Ishikawa (cell line): ENCODE measurements around the gene UBE2E3.

Experiments used
- CEBPB ChIP-seq: IDR thresholded peaks from 2 replicates; pipeline ENCODE4 v1.6.1; 2012
- CREB1 ChIP-seq: IDR thresholded peaks from 2 replicates; pipeline ENCODE4 v1.6.1; 2012; ENCODE audit warnings: low read depth
- EGR1 ChIP-seq: IDR thresholded peaks from 2 replicates; pipeline ENCODE4 v1.6.1; 2012
- EP300 ChIP-seq: IDR thresholded peaks from 2 replicates; pipeline ENCODE4 v1.6.1; 2012; ENCODE audit warnings: borderline replicate concordance
- FOXM1 ChIP-seq: IDR thresholded peaks from 2 replicates; pipeline ENCODE4 v1.6.1; 2012; ENCODE audit warnings: low read depth, borderline replicate concordance
- NFIC ChIP-seq: IDR thresholded peaks from 2 replicates; pipeline ENCODE4 v1.6.1; 2012
- RAD21 ChIP-seq: IDR thresholded peaks from 2 replicates; pipeline ENCODE4 v1.6.1; 2012; ENCODE audit warnings: low read depth
- TAF1 ChIP-seq: IDR thresholded peaks from 2 replicates; pipeline ENCODE4 v1.6.1; 2012; ENCODE audit warnings: low read depth, mild to moderate bottlenecking
- TCF12 ChIP-seq: IDR thresholded peaks from 2 replicates; pipeline ENCODE4 v1.6.1; 2012; ENCODE audit warnings: low read depth
- TEAD4 ChIP-seq: IDR thresholded peaks from 2 replicates; pipeline ENCODE4 v1.6.1; 2012
- YY1 ChIP-seq: IDR thresholded peaks from 2 replicates; pipeline ENCODE4 v1.6.1; 2012; ENCODE audit warnings: low read depth
- ZBTB7A ChIP-seq: IDR thresholded peaks from 2 replicates; pipeline ENCODE4 v1.6.1; 2012; ENCODE audit warnings: low read depth
- TF ChIP-seq, protein P1 (sequence below): IDR thresholded peaks from 2 replicates; pipeline ENCODE4 v1.6.1; 2012; ENCODE audit warnings: low read depth, mild to moderate bottlenecking
- TF ChIP-seq, protein P2 (sequence below): IDR thresholded peaks from 2 replicates; pipeline ENCODE4 v1.6.1; 2012
- TF ChIP-seq, protein P3 (sequence below): IDR thresholded peaks from 2 replicates; pipeline ENCODE4 v1.6.1; 2012

UBE2E3 gene

DNA sequence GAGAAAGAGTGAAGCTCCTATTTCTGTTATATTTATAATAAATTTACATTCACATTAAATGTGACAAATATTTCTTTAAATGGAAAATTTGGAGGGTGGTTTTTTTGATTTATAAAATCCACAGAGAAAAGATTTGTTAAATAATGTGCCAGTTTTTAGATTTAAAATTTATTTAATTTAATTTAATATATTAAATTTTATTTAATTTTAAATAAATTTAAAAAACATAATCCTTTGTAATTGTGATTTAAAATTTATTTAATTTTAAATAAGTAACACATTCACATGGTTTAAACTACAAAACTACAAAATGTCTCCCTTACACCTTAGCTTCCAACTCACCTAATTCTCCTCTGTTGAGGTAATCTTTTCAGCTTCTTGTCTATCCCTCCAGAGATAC is 123.3 kb downstream of the UBE2E3 start:
- TF ChIP-seq TEAD4 (no peak), CREB1 (no peak), ZBTB7A (no peak), EGR1 (no peak), YY1 (no peak), TAF1 (no peak), EP300 (no peak), RAD21 (no peak), TCF12 (no peak), CEBPB (no peak), FOXM1 (no peak)
- TF ChIP-seq, protein P1, sequence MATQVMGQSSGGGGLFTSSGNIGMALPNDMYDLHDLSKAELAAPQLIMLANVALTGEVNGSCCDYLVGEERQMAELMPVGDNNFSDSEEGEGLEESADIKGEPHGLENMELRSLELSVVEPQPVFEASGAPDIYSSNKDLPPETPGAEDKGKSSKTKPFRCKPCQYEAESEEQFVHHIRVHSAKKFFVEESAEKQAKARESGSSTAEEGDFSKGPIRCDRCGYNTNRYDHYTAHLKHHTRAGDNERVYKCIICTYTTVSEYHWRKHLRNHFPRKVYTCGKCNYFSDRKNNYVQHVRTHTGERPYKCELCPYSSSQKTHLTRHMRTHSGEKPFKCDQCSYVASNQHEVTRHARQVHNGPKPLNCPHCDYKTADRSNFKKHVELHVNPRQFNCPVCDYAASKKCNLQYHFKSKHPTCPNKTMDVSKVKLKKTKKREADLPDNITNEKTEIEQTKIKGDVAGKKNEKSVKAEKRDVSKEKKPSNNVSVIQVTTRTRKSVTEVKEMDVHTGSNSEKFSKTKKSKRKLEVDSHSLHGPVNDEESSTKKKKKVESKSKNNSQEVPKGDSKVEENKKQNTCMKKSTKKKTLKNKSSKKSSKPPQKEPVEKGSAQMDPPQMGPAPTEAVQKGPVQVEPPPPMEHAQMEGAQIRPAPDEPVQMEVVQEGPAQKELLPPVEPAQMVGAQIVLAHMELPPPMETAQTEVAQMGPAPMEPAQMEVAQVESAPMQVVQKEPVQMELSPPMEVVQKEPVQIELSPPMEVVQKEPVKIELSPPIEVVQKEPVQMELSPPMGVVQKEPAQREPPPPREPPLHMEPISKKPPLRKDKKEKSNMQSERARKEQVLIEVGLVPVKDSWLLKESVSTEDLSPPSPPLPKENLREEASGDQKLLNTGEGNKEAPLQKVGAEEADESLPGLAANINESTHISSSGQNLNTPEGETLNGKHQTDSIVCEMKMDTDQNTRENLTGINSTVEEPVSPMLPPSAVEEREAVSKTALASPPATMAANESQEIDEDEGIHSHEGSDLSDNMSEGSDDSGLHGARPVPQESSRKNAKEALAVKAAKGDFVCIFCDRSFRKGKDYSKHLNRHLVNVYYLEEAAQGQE, result no peak
- TF ChIP-seq, protein P2, sequence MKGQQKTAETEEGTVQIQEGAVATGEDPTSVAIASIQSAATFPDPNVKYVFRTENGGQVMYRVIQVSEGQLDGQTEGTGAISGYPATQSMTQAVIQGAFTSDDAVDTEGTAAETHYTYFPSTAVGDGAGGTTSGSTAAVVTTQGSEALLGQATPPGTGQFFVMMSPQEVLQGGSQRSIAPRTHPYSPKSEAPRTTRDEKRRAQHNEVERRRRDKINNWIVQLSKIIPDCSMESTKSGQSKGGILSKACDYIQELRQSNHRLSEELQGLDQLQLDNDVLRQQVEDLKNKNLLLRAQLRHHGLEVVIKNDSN, result no peak

DNA sequence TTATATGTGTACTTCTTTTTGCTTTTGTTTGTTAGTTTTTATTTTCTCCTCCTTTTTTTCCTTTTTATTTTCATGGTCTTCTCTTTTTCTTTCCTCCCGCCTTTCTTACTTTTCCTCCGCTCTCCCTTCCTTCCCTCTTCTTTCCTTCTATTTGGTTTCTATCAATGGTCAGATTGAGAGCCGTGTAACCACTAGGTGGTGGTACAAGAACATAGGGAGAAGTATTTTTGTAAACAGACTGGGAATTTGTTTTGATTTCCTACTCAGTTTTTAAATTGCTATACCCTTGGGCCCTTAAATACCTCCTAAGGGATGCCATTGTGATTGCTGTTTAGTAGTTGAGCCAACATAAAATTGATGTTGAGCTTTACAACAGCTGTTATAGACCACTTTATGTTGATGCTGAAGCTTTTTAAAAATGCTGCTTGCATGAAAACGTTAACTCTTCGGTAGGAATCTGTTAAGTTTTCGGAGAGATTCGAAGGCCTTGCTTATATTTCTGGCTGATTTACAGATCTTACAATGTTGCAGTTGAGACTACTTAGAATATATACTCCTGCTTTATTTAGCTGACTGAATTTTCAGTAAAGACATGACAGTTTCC is 124.2 kb downstream of the UBE2E3 start:
- TF ChIP-seq RAD21, result peak; percentile 84
- TF ChIP-seq, protein P2, result no peak

DNA sequence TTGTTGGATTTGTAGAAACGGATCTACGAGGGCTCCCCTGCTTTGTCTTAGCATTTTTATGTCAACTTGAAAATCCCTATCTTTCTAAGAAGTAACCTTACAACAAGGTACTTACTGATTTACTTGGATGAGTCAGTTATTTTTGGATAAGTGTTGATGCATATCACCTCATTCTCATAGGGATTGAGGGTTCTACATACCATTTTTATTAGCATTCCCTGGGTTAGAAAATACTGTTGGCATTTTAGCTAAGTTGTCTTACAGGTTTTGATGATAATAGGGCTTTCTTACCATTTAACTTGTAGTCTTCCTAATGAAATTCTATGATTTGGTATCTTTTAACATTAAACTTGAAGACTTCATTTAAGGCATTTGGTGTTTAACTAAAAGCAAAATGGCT is 125.2 kb downstream of the UBE2E3 start:
- no peak for TF ChIP-seq CEBPB
- TF ChIP-seq FOXM1, result no peak
- TF ChIP-seq, protein P1, result no peak
- TF ChIP-seq YY1, result no peak
- TF ChIP-seq EGR1, result no peak

DNA sequence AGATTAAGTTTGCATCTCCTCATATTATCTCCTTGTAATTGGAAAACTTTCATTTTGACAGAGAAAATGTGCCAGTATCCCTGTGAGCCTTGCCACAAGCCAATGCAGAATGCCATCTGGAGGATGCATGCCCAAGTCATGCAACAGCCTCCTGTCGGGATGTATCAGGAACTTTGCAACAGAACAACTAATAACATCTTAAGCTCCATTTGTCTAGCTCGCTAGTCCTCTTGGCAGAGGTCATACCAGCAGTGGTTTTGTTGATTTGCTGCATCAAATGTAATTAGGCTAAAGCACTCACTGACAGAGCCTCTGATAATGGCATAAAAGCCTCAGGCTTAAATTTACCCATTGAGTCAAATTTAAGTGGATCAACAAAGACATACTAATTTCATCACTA is 125.8 kb downstream of the UBE2E3 start:
- TF ChIP-seq TCF12 (no peak), RAD21 (no peak), FOXM1 (no peak), CEBPB (no peak), TEAD4 (no peak), EGR1 (no peak), CREB1 (no peak), YY1 (no peak), NFIC (no peak)
- TF ChIP-seq, protein P2, result no peak
- TF ChIP-seq, protein P3, sequence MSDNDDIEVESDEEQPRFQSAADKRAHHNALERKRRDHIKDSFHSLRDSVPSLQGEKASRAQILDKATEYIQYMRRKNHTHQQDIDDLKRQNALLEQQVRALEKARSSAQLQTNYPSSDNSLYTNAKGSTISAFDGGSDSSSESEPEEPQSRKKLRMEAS, result no peak
- TF ChIP-seq, protein P1, result no peak
